Measurements from ENCODE around the gene ZNF81.
"Not testable (repeated sequence)": the region's sequence is repeated elsewhere in the genome, so short reads cannot be mapped to it uniquely, and the experiment has no call there.

DNA sequence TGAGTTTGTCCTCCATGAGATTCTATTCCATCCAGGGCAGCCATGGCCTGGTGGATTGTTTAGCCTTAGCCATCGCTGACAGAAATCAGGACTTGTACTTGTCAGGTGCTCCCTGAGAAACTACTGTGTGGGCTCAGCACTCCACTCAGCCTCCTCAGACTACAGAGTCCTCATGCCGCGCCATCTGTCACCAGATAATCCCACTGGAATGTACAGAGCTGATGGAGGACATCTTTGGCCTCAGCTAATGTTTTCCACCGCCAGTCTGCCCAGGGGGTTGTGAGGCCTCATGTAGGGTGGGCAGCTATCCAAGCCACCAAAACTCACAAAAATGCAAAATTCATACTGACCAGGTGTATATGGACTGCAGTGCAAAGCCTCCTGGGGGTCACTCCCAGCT is 121.5 kb downstream of the ZNF81 start:
- TF ChIP-seq CTCF (IDR thresholded peaks at IDR 0.05; ENCODE audit: low read depth, low read length); EZH2phosphoT487 (IDR thresholded peaks at IDR 0.05; ENCODE audit: low read depth): not testable (repeated sequence)

Measured in OCI-LY3 (cell line).